ENCODE measurements around the gene PPFIBP2.
A peak's percentile ranks its signal among the peaks of the same experiment; 100 is the strongest.
"Not testable (repeated sequence)": the region's sequence is repeated elsewhere in the genome, so short reads cannot be mapped to it uniquely, and the experiment has no call there.

The PPFIBP2 gene

DNA sequence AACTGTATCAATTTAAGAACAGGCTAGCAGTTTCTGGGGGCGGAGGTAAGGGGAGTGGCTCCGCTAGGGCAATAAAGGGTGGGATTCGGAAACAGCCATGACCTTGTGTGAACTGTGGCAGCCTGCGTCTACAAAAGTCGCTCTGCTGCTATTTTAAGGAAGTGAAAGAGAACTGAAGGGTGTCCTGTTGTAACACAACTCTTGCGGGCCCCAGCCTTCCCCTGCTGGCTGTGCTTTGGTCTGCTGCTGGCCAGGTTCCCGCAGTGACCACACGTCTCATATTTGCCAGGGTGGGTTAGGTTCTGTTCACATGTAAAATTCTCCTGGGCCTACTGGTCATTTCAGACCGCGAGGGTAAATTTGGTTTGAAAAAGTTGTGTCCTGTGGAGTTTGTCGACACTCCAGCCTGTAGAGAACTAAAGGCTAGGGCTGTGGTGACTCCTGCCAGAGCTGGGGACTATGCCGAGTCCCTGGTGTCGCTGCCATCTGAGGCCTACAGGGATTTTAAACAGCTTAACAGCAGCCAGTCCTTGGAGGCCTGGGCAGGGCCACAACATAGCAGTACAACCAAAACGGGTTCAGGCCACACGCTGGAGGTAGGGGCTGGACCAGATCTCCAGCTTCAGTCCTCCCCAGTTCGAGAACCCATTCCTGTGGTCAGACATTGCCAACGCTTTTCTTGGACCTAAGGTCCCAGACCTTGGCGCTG, 1.1 kb upstream of the PPFIBP2 start:
- no peak for DNase-seq
- H3K27me3 ChIP-seq (replicated peaks; ENCODE audit: control insufficient read depth, insufficient read depth, low read length, poor library complexity, severe bottlenecking): no peaks in the 10 kb centered on the region
- no peaks in the 10 kb centered on the region for H3K36me3 ChIP-seq (ENCODE audit: control insufficient read depth, insufficient read depth, low read length)
- H3K9me3 ChIP-seq (ENCODE audit: control insufficient read depth, low read length): no peaks in the 10 kb centered on the region
- H3K4me1 ChIP-seq (ENCODE audit: control insufficient read depth, insufficient read depth, low read length, poor library complexity, severe bottlenecking): peaks cover 12% of the 10 kb centered on the region
- H3K4me3 ChIP-seq (ENCODE audit: insufficient read depth, low read depth, low read length, poor library complexity, severe bottlenecking): peak overlapping the region; percentile 86
- H3K27ac ChIP-seq (ENCODE audit: insufficient read depth, low read length, poor library complexity, severe bottlenecking): peak overlapping the region; percentile 94

DNA sequence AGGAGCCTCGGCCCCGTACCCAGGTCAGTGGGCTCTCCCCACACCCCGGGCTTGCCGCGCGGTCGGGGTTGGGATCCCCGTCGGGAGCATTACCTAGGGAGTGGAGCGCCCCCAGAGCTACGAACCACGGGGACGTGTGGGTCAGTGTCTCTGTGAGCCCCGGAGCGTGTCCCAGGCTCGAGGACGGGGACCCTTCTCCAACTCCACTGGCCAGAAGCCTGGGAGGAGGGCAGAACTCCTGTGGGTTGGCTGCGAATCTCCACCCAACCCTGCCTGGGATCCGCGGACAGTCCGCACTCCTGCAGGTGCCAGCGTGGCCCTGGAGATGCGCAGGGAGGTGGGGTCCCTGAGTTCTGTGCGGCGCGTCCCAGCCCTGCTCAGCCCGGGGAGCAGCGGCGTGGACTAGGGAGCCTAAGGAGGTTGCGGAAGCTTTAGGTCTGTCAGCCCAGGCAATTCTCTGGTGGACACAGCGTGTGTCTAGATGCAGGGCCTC, 346 bp downstream of the PPFIBP2 start:
- peak overlapping the region; percentile 94 for H3K27ac ChIP-seq (ENCODE audit: insufficient read depth, low read length, poor library complexity, severe bottlenecking)
- no peaks in the 10 kb centered on the region for H3K36me3 ChIP-seq (ENCODE audit: control insufficient read depth, insufficient read depth, low read length)
- H3K27me3 ChIP-seq (replicated peaks; ENCODE audit: control insufficient read depth, insufficient read depth, low read length, poor library complexity, severe bottlenecking): no peaks in the 10 kb centered on the region
- peak overlapping the region; percentile 86 for H3K4me3 ChIP-seq (ENCODE audit: insufficient read depth, low read depth, low read length, poor library complexity, severe bottlenecking)
- peaks cover 12% of the 10 kb centered on the region for H3K4me1 ChIP-seq (ENCODE audit: control insufficient read depth, insufficient read depth, low read length, poor library complexity, severe bottlenecking)
- DNase-seq: no peak
- no peaks in the 10 kb centered on the region for H3K9me3 ChIP-seq (ENCODE audit: control insufficient read depth, low read length)

DNA sequence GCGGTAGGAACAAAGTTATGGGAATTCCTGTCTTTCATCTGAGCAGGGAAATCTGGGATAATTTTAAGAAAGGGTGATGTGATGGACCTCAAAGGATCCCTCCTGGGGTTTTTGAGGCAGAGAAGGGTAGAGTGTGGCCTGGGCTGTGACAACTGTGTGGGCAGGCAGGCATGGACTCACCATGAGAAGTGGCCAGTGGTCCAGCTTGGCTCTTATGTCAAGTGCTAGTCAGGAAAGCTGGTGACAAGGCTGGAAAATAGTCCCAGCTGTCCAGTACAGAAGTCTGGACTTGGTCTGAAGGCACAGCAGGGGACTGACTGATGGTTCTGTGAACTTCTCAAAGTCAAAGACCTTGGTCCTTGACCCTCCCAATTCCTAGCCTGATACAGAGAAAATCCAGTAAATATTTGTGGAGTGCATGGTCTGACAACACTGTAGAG, 1.7 kb downstream of the PPFIBP2 start:
- Histone ChIP-seq H3K36me3 (ENCODE audit: control insufficient read depth, insufficient read depth, low read length) (no peaks in the 10 kb centered on the region), H3K4me3 (ENCODE audit: insufficient read depth, low read depth, low read length, poor library complexity, severe bottlenecking) (no peak overlapping the region), H3K9me3 (ENCODE audit: control insufficient read depth, low read length) (no peaks in the 10 kb centered on the region), H3K4me1 (ENCODE audit: control insufficient read depth, insufficient read depth, low read length, poor library complexity, severe bottlenecking) (peaks cover 12% of the 10 kb centered on the region), H3K27me3 (replicated peaks; ENCODE audit: control insufficient read depth, insufficient read depth, low read length, poor library complexity, severe bottlenecking) (no peaks in the 10 kb centered on the region), H3K27ac (ENCODE audit: insufficient read depth, low read length, poor library complexity, severe bottlenecking) (no peak overlapping the region)
- no peak for DNase-seq

DNA sequence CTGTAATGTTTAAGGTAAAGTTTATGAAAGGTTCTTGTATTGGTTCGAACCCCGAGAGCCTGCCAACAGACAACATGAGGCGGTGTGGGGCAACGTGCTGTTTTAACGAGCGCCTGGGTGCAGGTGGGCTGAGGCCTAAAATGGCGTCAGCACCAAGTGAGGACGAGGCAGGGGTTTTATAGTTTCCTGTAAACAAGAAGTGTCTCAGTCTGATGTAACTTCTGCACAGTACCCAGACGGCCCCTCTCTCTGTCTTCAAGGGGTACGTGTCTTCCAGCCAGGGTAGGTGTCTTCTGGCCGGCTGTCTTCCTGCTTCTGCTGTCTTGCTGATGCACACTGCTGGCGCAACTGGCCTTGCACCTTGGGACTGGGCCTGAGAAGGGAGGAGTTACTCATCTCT, 2.7 kb downstream of the PPFIBP2 start:
- DNase-seq: no peak
- Histone ChIP-seq H3K27me3 (replicated peaks; ENCODE audit: control insufficient read depth, insufficient read depth, low read length, poor library complexity, severe bottlenecking) (no peaks in the 10 kb centered on the region), H3K27ac (ENCODE audit: insufficient read depth, low read length, poor library complexity, severe bottlenecking) (no peak overlapping the region)

DNA sequence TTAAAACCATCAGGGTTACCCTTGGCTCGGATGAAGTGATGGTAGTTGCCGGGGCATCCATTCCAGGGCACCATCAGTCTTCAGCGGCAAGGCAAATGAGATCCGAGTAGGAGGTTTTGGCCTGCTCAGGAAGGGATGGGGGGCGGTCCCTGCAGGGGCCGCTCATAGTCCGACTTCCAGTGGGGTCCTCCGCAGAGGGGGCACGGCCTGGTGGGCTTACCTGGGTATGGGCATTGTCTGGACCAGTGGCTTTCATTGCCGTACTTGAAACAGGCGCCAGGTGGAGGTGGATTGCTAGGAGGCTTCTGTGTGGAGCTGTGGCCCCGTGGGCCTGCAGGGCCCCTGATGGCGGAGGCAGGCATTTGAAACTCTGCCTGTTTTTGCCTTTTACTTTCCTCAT, 3.9 kb downstream of the PPFIBP2 start:
- H3K27me3 ChIP-seq (replicated peaks; ENCODE audit: control insufficient read depth, insufficient read depth, low read length, poor library complexity, severe bottlenecking); H3K36me3 ChIP-seq (ENCODE audit: control insufficient read depth, insufficient read depth, low read length); DNase-seq; H3K9me3 ChIP-seq (ENCODE audit: control insufficient read depth, low read length); H3K27ac ChIP-seq (ENCODE audit: insufficient read depth, low read length, poor library complexity, severe bottlenecking); H3K4me3 ChIP-seq (ENCODE audit: insufficient read depth, low read depth, low read length, poor library complexity, severe bottlenecking): not testable (repeated sequence)
- peaks cover 10% of the 10 kb centered on the region for H3K4me1 ChIP-seq (ENCODE audit: control insufficient read depth, insufficient read depth, low read length, poor library complexity, severe bottlenecking)

More for the DNA sequence above, 2.7 kb downstream of the PPFIBP2 start:
- Histone ChIP-seq H3K9me3 (ENCODE audit: control insufficient read depth, low read length) (no peaks in the 10 kb centered on the region), H3K4me3 (ENCODE audit: insufficient read depth, low read depth, low read length, poor library complexity, severe bottlenecking) (no peak overlapping the region), H3K4me1 (ENCODE audit: control insufficient read depth, insufficient read depth, low read length, poor library complexity, severe bottlenecking) (peaks cover 12% of the 10 kb centered on the region), H3K36me3 (ENCODE audit: control insufficient read depth, insufficient read depth, low read length) (no peaks in the 10 kb centered on the region)

DNA sequence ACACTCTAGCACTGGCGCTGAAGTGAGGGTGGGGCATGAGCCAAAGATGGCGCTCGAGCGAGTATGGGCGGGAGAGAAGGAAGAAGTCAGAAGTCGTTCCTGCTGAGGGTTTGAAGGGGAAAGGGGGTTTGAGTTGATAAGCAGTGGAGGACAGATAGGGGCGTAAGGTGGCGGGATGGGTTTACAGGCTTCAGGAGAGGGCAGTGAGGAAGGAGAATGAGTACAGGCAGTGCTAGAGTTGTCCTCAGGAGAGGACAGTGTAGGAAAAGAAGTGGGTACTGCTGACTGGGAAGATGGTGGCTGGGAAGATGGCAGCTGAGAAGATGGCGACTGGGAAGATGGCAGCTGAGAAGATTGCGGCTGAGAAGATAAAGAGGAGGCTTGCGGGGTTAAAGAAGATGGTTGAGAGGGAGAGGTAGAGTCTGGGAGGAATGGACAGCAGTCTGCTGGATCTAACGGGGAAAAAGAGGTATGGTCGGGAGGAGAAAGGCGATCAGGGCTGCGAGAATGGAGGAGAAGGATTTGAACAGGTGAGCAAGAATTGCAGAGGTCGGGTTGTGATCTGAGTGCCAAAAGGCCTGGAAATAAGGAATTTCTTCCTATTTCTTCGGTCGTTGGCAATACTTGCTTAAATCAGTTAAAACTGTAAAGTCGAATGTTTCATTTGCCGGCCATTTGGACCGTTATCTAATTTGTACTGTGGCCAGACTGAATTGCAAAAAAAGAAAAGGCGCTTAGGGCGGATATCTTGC, 5.2 kb downstream of the PPFIBP2 start:
- DNase-seq: no peak
- peaks cover 5% of the 10 kb centered on the region for H3K4me1 ChIP-seq (ENCODE audit: control insufficient read depth, insufficient read depth, low read length, poor library complexity, severe bottlenecking)
- H3K27ac ChIP-seq (ENCODE audit: insufficient read depth, low read length, poor library complexity, severe bottlenecking): no peak overlapping the region
- H3K9me3 ChIP-seq (ENCODE audit: control insufficient read depth, low read length): no peaks in the 10 kb centered on the region
- no peaks in the 10 kb centered on the region for H3K27me3 ChIP-seq (replicated peaks; ENCODE audit: control insufficient read depth, insufficient read depth, low read length, poor library complexity, severe bottlenecking)
- H3K36me3 ChIP-seq (ENCODE audit: control insufficient read depth, insufficient read depth, low read length): no peaks in the 10 kb centered on the region
- no peak overlapping the region for H3K4me3 ChIP-seq (ENCODE audit: insufficient read depth, low read depth, low read length, poor library complexity, severe bottlenecking)

DNA sequence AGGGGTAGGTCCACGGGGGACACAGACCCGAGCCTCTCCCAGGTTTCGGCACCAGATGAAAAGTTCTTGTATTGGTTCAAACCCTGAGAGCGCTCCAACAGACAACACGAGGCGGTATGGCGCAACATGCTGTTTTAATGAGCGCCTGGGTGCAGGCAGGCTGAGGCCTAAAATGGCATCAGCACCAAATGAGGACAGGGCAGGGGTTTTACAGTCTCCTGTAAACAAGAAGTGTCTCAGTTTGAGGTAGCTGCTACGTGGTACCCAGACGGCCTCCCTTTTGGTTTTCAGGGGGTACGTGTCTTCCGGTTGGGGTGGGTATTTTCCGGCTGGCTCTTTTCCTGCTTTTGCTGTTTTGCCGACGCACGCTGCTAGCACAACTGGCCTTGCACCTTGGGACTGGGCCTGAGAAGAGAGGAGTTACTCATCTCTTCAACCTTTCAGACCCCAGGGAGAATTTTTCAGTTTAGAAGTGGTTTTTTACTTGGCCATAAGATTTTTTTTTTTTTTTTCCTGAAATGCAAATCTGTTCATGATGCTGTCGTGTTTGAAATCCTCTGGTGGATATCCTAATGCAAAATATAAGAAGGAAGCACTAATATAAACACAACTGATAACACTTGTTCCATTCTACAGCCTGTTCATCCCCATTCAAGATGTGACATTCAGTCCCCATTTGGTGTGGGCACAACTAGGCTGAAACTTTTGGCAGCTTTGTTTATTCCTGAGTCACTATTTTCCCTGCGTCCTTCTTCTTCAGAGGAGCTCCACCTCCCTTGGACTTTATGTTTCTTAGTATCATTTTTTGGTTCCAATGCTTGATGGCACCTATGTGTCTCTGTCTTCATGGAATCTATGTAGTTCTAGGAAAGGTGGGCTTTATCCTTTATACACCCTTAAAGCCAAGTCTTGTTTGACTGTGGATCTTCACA, 6.5 kb downstream of the PPFIBP2 start:
- H3K4me3 ChIP-seq (ENCODE audit: insufficient read depth, low read depth, low read length, poor library complexity, severe bottlenecking): no peak overlapping the region
- H3K27ac ChIP-seq (ENCODE audit: insufficient read depth, low read length, poor library complexity, severe bottlenecking): peak overlapping the region; percentile 6

DNA sequence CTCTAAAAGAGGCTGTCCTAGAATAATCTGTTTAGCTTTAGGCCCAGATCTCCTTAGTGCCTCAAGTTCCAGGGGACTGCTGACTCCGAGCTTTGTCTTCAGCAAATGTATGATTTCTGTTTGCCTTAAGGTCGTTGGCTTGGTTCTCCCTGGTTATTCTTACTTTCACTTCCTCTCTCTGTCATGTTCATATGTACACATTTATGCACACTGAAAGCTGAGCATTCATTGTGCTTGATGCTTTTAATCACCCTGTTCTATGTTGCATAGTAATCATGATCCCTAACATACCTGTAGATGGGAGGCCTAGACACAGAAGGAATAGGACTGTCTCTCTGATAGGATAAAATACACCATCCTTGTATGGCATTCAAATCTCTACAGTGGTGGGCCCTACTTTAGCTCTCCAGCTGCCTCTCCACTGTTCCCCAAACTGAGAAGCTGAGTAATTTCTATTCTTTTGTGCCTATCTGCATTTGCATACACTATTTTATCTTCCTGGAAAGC, 7.2 kb downstream of the PPFIBP2 start:
- Histone ChIP-seq H3K27me3 (replicated peaks; ENCODE audit: control insufficient read depth, insufficient read depth, low read length, poor library complexity, severe bottlenecking) (no peaks in the 10 kb centered on the region), H3K4me3 (ENCODE audit: insufficient read depth, low read depth, low read length, poor library complexity, severe bottlenecking) (no peak overlapping the region), H3K27ac (ENCODE audit: insufficient read depth, low read length, poor library complexity, severe bottlenecking) (no peak overlapping the region), H3K36me3 (ENCODE audit: control insufficient read depth, insufficient read depth, low read length) (no peaks in the 10 kb centered on the region), H3K9me3 (ENCODE audit: control insufficient read depth, low read length) (no peaks in the 10 kb centered on the region), H3K4me1 (ENCODE audit: control insufficient read depth, insufficient read depth, low read length, poor library complexity, severe bottlenecking) (peaks cover 1% of the 10 kb centered on the region)
- DNase-seq: no peak

More for the DNA sequence above, 6.5 kb downstream of the PPFIBP2 start:
- no peaks in the 10 kb centered on the region for H3K4me1 ChIP-seq (ENCODE audit: control insufficient read depth, insufficient read depth, low read length, poor library complexity, severe bottlenecking)
- DNase-seq: no peak
- H3K9me3 ChIP-seq (ENCODE audit: control insufficient read depth, low read length): no peaks in the 10 kb centered on the region
- no peaks in the 10 kb centered on the region for H3K36me3 ChIP-seq (ENCODE audit: control insufficient read depth, insufficient read depth, low read length)
- no peaks in the 10 kb centered on the region for H3K27me3 ChIP-seq (replicated peaks; ENCODE audit: control insufficient read depth, insufficient read depth, low read length, poor library complexity, severe bottlenecking)

DNA sequence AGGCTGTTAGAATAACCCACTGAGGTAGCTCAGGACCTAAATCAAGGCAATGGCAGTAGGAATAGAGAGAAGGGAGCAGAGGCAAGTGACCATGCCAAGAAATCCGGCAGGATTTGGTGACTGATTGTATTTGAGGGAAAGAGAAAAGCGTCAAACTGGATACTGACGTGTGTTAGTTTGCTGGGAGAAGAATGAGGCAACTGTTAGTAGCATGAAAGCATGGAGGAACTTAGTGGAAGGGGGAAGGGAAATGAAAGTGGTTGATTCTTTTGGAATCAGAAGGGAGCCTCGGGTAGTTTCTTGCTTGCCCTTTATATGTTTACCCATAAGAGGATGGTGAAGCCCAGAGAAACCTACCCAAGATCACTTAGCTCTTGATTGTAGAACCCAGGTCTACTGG, 8.3 kb downstream of the PPFIBP2 start:
- Histone ChIP-seq H3K27me3 (replicated peaks; ENCODE audit: control insufficient read depth, insufficient read depth, low read length, poor library complexity, severe bottlenecking) (no peaks in the 10 kb centered on the region), H3K4me3 (ENCODE audit: insufficient read depth, low read depth, low read length, poor library complexity, severe bottlenecking) (no peak overlapping the region), H3K9me3 (ENCODE audit: control insufficient read depth, low read length) (no peaks in the 10 kb centered on the region), H3K4me1 (ENCODE audit: control insufficient read depth, insufficient read depth, low read length, poor library complexity, severe bottlenecking) (peaks cover 8% of the 10 kb centered on the region), H3K36me3 (ENCODE audit: control insufficient read depth, insufficient read depth, low read length) (no peaks in the 10 kb centered on the region), H3K27ac (ENCODE audit: insufficient read depth, low read length, poor library complexity, severe bottlenecking) (no peak overlapping the region)
- no peak for DNase-seq

All from effector memory CD4-positive, alpha-beta T cell (primary cell).